GM06990 (cell line): ENCODE data around the gene TTC7B.

Experiments used
- DNase-seq: peaks from one replicate; pipeline ENCODE4 v3.0.0-alpha.2; 2011; ENCODE audit not compliant: insufficient read length; ENCODE audit errors: extremely low read depth
- H3K27me3 ChIP-seq: replicated peaks from 2 replicates; pipeline ENCODE4 v1.6.0; 2011; ENCODE audit warnings: low read length; ENCODE audit not compliant: control insufficient read depth, insufficient read depth
- H3K36me3 ChIP-seq: 2 replicates; pipeline ENCODE4 v1.5.1; 2011; ENCODE audit warnings: low read length; ENCODE audit not compliant: control insufficient read depth, insufficient read depth
- H3K4me3 ChIP-seq: replicated peaks from 2 replicates; pipeline ENCODE4 v1.5.1; 2011; ENCODE audit warnings: low read depth, mild to moderate bottlenecking, control low read depth, low read length
- CTCF ChIP-seq: IDR thresholded peaks from 2 replicates; pipeline ENCODE4 v1.5.1; 2011; ENCODE audit warnings: low read length, control low read depth, mild to moderate bottlenecking, inconsistent platforms; ENCODE audit not compliant: insufficient read depth, poor library complexity, severe bottlenecking

The TTC7B gene

GRCh38 chr14:90567991-90568390 lies 248.2 kb downstream of the TTC7B start:
- H3K27me3 ChIP-seq, result no peaks in the 10 kb centered on the region; the same call in 1 of the 2 replicates
- no peak for DNase-seq
- H3K4me3 ChIP-seq, result no peak overlapping the region
- no peaks in the 10 kb centered on the region for H3K36me3 ChIP-seq
- no peak for TF ChIP-seq CTCF

- no peak for DNase-seq
- TF ChIP-seq CTCF, result no peak
- Histone ChIP-seq H3K36me3 (no peaks in the 10 kb centered on the region), H3K27me3 (no peaks in the 10 kb centered on the region; the same call in 1 of the 2 replicates), H3K4me3 (no peak overlapping the region)
Measured at GRCh38 chr14:90567191-90567590, 249.0 kb downstream of the TTC7B start.

- Histone ChIP-seq H3K36me3 (no peaks in the 10 kb centered on the region), H3K27me3 (no peaks in the 10 kb centered on the region; the same call in 1 of the 2 replicates), H3K4me3 (no peak overlapping the region)
- no peak for DNase-seq
- TF ChIP-seq CTCF, result no peak
Measured at GRCh38 chr14:90566481-90566880, 249.7 kb downstream of the TTC7B start.

- no peak overlapping the region for H3K4me3 ChIP-seq
- no peak for TF ChIP-seq CTCF
- no peak for DNase-seq
- no peaks in the 10 kb centered on the region; the same call in 1 of the 2 replicates for H3K27me3 ChIP-seq
- no peaks in the 10 kb centered on the region for H3K36me3 ChIP-seq
Measured at GRCh38 chr14:90564496-90564895, 251.7 kb downstream of the TTC7B start.

- H3K27me3 ChIP-seq, result no peaks in the 10 kb centered on the region; the same call in 1 of the 2 replicates
- no peaks in the 10 kb centered on the region for H3K36me3 ChIP-seq
- H3K4me3 ChIP-seq, result no peak overlapping the region
- DNase-seq, result no peak
- no peak for TF ChIP-seq CTCF
Measured at GRCh38 chr14:90562652-90563051, 253.6 kb downstream of the TTC7B start.

GRCh38 chr14:90561920-90562319 lies 254.3 kb downstream of the TTC7B start:
- DNase-seq, result no peak
- Histone ChIP-seq H3K36me3 (no peaks in the 10 kb centered on the region), H3K27me3 (no peaks in the 10 kb centered on the region; the same call in 1 of the 2 replicates), H3K4me3 (no peak overlapping the region)
- no peak for TF ChIP-seq CTCF
